ENCODE measurements around the gene DSG1. TPM values are rescaled to one million over a fixed set of nuclear protein-coding genes. Genes with fewer than 3 reads are reported as not detected.

Gene DSG1
- total and polyA plus RNA-seq, 2 of the 13 experiments (the other 11 are each of a cell fraction or from before 2014, with no cell fraction given), result 0.04 TPM; not detected in 1

GRCh38 chr18:31396796-31397612 is 79.0 kb downstream of the DSG1 start (continued):
- TF ChIP-seq KLF16 (CRISPR knock-in tag; IDR thresholded peaks at IDR 0.05) (peak in 1 of 2 experiments; percentile 70; a peak in 1 of 4 replicates), ZNF709 (CRISPR knock-in tag; IDR thresholded peaks at IDR 0.05) (no peak), MTF1 (CRISPR knock-in tag; IDR thresholded peaks at IDR 0.05) (no peak), ZNF407 (CRISPR knock-in tag; IDR thresholded peaks at IDR 0.05; ENCODE audit: not compliant biosample characterization) (no peak), ZNF788 (CRISPR knock-in tag; IDR thresholded peaks at IDR 0.05; ENCODE audit: borderline replicate concordance) (no peak), ZNF468 (CRISPR knock-in tag; IDR thresholded peaks at IDR 0.05) (no peak), MTERF4 (CRISPR knock-in tag; IDR thresholded peaks at IDR 0.05) (no peak), CHCHD3 (CRISPR knock-in tag; IDR thresholded peaks at IDR 0.05) (no peak), EED (CRISPR knock-in tag; IDR thresholded peaks at IDR 0.05) (no peak), FOXA1 (IDR thresholded peaks at IDR 0.05) (no peak), FOXA1 (CRISPR knock-in tag; IDR thresholded peaks at IDR 0.05) (peak; percentile 58; the same call in 1 of the 2 replicates), ZNF652 (CRISPR knock-in tag; IDR thresholded peaks at IDR 0.05; ENCODE audit: borderline replicate concordance, low read depth) (no peak), CERS6 (CRISPR knock-in tag; IDR thresholded peaks at IDR 0.05) (no peak), TBP (CRISPR knock-in tag; IDR thresholded peaks at IDR 0.05) (no peak), CREB3 (CRISPR knock-in tag; IDR thresholded peaks at IDR 0.05) (no peak), NCOR1 (IDR thresholded peaks at IDR 0.05; ENCODE audit: borderline replicate concordance, low read length) (peak; percentile 93), JDP2 (CRISPR knock-in tag; IDR thresholded peaks at IDR 0.05; ENCODE audit: borderline replicate concordance) (no peak), LCORL (IDR thresholded peaks at IDR 0.05) (no peak), LCORL (CRISPR knock-in tag; IDR thresholded peaks at IDR 0.05) (no peak), ZNF260 (CRISPR knock-in tag; IDR thresholded peaks at IDR 0.05; ENCODE audit: borderline replicate concordance, low read depth) (no peak)
